HG03103 (cell line): Measurements from ENCODE around the gene CHD9NB.

Experiments used
- ATAC-seq: cut with Tn5 transposase; IDR thresholded peaks from one replicate; pipeline ENCODE4 v1.9.1; 2021; ENCODE audit warnings: low read depth; ENCODE audit not compliant: unreplicated experiment

Gene CHD9NB

DNA sequence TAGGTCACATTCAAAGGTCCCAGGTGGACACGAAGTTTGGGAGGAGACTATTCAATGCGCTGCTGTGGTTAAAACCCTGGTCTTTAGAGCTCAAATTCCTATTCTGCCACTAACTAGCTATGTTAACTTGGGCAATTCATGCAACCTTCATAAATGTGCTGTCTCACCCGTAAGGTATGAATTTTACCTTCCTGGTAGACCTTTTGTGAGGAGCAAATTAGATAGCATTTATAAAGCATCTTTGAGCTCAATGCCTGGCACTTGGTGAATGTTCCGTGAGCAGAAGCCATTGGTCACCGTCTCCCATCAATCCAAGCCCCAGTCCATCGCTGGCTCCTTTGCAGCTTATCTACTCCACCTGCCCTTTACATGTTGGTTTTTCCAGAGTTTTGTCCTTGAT is 16.6 kb downstream of the CHD9NB start:
- no peak for ATAC-seq

DNA sequence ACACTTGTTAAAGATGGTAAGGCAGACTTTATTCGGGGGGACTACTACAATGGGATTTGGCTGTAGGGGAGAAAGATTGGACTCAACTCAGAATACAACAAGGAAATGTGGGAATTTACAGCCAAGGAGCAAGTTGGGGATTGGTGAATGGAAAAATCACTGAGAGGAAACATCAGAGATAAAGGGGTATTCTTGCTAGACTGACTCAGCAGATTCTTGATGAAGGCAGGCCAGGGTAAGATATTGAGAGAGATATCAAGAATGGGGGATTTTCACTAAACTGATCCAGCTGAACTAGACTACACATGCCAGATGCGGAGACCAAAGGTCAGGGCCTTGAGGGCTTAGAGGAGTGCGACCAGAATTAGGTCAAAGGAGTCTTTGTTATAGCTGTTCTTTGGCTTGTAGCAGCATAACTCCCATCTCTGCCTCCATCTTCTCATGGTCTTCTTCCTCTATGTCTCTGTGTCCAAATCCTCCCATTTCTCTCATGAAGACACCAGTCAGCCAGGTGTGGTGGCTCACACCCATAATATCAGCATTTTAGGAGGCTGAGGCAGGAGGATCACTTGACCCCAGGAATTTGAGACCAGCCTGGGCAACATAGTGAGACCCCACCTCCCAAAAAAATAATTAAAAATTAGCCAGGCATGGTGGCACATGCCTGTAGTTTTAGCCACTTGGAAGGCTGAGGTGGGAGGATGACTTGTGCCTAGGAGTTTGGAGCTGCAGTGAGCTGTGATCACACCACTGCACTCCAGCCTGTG is 17.3 kb downstream of the CHD9NB start:
- no peak for ATAC-seq

DNA sequence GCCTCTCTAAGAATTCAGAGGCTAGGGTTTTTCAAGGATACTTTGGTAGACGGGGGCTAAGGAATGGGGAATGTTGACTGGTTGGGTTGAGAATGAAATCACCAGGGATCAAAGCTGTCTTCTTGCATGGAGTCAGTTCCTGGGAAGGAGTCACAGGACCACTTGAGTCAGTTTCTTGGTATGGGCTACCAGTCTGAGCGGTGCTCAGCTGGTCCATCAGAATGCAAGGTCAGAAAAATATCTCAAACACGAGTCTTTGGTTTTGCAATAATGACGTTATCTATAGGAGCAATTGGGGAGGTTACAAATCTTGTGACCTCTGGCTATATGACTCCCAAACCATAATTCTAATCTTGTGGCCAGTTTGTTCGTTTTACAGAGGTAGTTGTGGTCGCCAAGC is 18.4 kb downstream of the CHD9NB start:
- ATAC-seq: no peak

DNA sequence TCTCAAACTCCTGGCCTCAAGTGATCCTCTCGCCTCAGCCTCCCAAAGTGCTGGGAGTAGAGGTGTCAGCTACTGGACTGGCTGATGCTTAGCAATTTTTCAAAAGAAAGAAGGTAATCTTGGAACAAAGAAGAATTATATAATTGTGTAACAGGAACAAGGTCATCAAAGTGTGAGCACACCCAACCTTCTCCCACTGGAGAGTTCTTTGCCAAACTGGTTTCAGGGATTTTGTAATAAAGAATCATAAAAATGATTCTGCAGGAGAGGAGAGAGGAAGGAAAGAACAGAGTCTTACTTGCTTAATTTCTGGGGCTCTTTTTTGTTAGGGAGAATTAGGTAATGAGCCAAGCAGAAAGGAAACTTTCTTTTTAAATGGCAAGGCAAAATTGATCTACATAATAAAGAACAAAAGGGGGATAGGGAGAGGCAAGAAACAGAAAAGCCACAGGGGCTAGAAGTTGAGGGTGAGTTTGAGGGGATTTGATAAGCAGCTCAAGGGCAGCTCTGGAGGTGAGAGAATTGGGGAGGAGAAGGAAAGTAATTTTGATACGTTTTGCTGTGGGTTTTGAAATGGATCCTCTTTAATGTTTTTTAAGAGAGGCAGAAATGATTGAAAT is 21.3 kb downstream of the CHD9NB start:
- no peak for ATAC-seq

DNA sequence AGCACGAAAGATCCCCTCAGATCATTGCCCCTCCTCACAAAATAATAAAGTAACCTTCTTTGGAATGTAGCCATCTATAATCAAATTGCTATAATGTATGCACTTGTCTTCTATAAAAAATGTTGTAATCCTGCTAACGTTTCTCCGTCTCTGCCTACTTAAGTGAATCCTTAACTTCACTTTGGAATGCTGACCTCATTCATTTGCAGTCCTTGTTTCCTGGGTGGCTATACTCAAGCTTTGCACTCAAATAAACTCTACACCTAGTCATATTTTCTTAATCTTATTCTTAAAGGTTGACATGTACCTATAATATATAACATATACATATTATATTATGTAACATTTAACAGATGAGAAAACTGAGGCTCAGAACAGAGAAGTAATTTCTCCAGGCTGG is 22.7 kb downstream of the CHD9NB start:
- no peak for ATAC-seq

DNA sequence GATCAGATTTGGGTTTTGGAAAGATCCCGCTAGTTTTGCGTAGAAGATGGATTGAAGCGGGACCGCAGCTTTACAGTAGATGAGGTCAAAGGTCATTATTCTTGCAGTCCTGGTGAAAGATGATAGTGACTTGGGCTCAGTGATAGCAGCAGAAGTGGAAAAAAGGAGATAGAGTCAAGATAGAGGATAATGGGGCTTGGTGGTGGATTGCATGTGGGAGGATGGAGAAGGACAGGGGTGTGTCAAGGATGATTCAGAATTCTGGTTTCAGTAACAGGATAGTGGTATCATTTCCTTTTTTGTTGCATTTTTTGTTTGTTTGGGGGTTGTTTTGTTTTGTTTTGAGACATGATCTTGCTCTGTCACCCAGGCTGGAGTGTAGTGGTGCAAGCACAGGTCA is 28.7 kb downstream of the CHD9NB start:
- ATAC-seq: no peak

DNA sequence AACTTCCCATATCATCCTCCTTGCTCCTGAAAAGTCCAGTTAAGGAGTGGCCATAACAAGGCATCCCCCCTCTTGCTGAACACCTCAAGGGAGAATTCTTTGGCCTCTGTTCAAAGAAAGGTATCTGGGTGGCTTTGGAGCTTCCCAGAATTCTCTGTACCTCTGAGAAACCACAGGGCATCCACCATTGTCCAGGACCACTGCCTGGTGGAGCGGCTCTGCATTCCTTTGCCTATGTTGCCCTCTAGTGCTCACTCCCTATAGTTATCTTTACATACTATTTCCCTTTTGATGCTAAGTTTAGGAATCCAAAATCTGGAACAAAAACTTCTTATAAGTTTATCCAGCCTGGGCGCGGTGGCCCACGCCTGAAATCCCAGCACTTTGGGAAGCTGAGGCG is 30.3 kb downstream of the CHD9NB start:
- no peak for ATAC-seq

DNA sequence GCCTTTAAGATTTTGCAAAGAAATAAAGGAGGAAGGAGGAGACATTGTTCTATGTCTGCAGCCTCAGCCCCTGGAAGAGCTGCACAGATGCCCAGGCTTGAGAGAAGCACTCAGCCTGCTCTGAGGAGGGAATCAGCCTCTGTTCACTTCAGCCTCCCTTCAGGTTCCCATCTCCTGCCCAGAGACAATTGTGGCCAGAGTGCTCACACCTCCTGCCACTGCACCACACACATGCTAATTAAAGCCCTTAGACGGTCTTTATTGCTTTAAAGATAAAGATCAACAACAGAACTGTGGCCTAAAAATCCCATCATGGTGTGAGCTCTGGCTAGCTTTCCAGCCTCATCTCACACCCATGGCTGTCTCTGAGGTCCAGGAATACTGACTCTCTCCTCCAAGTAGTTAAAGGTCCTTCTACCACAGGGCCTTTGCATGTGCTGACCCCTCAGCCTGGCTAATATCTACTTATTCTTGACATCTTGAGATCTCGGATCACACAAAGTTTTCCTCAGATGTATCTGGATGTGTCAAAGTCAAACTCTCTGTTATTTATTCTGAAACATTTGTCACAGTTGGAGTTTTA is 33.8 kb downstream of the CHD9NB start:
- ATAC-seq: no peak

DNA sequence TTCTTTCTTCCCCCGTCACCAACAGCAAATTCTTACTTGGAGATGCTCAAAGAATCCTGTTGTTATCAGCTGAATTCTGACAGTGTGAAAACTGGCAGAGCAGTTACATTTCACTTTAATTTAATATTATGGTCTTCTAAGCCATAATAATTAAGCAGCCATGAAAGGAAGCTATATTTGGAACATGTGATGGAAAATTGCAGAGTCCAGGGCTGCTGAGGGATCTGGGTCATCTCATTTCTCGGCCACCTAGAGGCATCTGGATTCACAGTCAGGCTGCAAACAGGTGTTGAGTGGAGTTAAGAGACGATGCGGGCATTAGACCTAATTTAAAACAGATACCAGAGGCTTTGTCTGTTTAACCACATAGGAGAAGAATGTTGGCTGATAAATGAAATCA is 38.4 kb downstream of the CHD9NB start:
- ATAC-seq: no peak

DNA sequence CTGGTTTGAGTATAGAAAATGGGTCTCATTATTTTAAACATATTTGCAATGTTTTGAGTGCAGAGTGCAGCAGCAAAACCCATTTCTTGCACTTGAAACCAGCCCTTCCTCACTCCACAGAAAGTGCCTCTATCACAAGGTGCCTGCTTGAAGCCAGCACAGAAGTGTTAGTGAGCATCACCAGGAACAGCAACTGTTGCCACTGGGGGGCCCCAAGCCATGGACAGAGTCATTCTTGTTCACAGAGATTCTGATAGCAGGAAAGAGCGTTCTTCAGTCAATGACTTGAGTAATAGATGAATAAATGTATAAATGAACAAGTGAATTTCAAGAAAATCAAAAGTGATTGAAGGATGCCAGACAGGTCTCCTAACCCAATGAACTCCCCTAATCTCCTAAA is 45.6 kb downstream of the CHD9NB start:
- ATAC-seq: no peak

DNA sequence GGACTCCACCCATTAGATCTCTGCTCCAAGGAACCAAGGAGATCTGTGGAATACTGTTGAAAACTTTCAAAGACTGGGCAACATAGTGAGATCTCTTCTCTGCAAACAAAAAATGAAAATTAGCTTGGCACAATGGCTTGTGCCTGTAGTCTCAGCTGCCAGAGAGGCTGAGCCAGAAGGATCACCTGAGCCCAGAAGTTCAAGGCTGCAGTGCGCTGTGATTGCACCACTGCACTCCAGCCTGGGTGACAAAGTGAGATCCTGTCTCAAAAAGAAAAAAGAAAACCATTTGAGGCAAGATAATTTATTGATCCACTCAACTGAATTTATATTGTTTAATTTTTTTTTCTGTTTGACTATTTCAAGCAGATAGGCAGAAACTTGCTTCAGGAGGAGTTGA is 54.8 kb downstream of the CHD9NB start:
- no peak for ATAC-seq

DNA sequence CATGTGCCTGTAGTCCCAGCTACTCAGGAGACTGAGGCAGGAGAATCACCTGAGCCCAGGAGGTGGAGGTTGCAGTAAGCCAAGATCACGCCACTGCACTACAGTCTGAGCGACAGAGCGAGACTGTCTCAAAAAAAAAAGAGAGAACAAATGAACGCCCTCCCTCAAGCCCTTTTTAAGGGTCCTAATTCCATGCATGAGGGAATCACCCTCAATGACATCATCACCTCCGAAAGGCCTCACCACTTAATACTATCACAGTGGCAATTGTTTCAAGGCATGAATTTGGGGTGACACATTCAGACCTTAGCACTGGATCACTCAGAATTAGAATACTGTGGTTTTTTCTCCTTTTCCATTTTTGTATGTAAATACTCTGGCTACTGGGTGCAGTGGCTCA is 57.8 kb downstream of the CHD9NB start:
- ATAC-seq: no peak

DNA sequence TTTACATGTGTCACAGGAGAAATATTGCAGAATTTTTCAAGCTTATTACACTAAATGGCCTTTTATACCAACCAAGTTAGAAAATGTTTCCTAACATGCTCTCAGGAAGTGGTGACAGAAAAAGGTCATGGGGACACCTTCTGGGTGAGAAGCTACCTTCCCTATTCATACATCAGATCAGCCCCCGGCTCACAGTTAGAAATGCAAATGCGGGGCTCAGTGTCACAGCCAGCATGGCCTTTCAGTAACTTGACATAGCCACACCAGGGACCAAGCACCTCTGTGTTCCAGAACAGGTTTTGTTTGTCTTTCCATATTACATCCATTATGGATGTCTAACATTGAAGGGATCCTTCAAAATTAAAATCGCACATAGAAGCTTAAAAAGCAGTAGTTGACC is 59.5 kb downstream of the CHD9NB start:
- no peak for ATAC-seq

DNA sequence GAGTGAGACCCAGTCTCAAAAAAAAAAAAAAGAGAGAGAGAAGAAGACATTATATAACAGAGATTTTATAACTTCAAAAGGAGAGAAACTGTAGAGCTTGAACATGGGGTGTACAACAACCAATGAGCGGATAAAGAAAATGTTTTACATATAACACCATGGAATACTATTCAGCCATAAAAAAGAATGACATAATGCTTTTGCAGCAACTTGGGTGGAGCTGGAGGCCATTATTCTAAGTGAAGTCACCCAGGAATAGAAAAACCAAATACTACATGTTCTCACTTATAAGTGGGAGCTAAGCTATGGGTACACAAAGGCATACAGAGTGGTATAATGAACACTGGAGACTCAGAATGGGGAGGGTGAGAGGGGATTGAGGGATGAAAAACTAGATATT is 61.1 kb downstream of the CHD9NB start:
- ATAC-seq: no peak
